HG02938 (cell line): Measurements from ENCODE around the gene MYH14.

Experiments used
- ATAC-seq: cut with Tn5 transposase; IDR thresholded peaks from one replicate; pipeline ENCODE4 v1.9.1; 2021; ENCODE audit warnings: mild to moderate bottlenecking, moderate library complexity; ENCODE audit not compliant: unreplicated experiment

The MYH14 gene

DNA sequence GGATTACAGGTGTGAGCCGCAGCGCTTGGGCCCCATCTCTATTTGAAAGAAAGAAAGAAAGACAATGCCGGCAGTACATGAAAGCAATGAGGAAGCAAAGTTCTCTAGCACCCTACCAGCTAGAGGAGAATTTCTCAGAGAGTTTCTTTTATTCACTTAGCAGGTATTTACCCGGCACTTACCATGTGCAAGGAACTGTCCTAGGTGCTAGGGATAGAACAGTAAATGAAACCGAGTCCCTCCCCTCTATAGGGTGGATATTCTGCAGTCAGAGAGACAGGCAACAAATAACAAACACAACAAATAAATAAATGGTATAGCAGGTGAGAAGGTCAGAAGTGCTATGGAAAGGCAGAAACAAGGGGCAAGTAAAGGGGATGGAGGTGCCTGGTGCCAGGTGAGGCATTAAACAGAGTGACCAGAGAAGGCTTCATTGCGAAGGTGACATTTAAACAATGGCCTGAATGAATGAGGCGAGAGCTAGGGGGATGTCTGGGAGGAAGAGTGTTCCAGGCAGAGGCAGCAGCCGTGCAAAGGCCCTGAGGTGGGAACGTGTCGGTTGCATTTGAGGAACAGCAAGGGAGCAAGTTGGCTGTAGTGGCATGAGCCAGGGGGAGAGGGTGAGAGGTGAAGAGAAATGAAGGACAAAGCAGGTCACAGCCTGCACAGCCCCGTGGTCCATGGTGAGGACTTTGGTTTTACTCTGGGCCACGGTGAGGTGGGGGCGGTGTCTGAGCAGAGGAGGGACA is 10.8 kb upstream of the MYH14 start:
- no peak for ATAC-seq

DNA sequence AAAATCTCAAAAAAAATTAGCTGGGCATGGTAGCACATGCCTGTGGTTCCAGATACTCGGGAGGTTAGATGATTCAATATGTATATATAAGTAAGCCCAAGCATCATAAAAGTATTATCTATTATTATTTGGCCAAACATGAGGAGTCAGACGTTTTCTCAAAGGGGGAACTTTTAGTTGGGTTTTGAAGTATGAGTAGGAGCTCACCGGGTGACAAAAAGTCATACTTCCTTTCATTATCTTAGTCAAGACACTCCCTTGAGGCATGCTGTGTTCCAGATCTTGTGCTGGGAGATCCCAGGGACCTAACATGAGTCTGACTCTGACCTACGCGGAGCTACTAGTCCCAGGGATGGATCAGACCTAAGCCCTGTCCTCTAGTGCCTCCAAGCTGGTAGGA is 8.2 kb upstream of the MYH14 start:
- ATAC-seq = no peak

DNA sequence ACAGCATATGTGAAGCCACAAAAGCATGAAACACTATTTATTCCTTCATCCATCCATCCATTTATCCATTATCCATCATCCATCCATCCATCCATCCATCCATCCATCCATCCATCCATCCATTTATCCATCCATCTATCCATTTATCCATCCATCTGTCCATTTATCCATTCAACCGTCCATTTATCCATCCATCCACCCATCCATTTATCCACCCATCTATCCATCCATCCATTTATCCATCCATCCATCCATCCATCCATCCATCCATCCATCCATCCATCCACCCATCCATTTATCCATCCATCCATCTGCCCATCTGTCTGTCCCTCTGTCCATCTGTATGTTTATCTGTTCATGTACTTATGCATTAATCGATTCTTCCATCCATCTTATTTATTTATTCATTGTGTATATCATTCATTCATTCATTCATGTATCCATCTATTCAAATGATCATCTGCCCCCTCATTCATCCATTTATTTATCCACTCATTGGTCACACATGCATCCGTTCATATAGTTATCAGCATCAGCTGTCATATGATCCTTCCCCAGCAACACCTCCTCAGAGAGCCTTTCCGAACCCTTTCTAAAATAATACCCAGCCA is 7.0 kb upstream of the MYH14 start:
- no peak for ATAC-seq

DNA sequence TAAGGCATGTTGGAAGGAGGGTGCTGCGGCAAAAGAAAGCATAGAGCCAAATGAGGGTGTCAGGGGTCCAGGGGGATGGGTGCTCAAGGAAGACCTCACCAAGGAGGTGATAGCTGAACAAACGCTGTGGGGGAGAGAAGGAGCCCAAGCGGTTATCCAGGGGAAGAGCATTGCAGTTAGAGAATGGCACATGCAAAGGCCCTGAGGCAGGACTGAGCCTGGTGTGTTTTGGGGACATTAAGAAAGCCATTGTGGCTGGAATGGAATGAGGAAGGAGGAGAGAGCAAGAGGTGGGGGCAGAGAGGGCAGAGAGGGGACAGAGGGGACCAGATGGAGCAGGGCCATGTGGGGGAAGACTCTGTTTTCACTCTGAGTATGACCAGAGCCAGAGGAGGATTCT is 6.1 kb upstream of the MYH14 start:
- ATAC-seq = no peak

DNA sequence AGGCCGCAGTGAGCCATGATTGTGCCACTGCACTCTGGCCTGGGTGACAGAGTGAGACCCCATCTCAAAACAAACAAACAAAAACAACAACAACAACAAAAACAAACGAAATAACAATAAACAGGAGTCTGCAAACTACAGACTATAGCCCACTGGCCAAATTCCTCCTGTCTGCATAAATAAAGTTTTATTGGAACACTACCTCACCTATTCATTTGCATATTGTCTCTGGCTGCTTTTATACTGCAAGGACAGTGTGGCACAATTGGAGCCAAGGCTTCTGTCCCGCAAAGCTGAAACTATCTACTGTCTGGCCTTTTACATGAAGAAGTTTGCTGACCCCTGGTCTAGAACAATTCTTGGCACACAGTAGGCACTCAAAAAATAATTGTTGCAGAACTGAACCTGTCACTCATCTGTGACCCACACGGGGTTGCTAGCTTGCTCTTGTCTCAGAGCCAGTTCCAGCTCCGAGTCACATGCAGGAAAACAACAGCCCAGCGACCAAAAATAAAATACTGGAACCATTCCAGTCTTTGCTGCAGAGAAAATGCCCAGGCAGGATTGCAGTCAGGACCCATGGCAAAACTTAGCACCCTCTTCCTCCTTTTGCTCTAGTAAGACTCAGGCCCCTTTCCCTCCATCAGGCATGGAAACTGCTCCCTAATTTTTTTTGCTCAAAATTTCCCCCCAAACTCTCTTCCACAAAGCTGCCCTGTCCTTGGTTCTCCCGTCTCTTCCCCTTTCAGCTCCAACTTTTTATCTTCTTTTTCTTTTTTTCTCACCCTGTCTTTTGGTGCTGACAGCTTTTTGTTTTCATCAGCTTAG is 4.8 kb upstream of the MYH14 start:
- ATAC-seq = no peak

DNA sequence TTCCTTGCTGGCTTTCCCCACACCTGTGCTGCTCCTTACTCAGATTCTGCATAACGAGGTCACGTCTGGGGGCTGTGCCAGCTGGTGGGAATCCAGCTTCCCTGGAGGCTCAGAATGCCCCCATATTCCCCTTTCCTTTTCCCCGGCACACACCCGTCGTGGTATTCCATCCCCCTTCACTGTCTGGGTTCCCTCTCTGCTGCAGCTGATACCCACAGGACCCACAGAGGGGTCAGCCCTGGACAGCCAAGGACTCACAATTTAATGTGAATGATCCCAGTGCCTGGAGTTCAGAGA is 4.2 kb upstream of the MYH14 start:
- ATAC-seq = no peak

DNA sequence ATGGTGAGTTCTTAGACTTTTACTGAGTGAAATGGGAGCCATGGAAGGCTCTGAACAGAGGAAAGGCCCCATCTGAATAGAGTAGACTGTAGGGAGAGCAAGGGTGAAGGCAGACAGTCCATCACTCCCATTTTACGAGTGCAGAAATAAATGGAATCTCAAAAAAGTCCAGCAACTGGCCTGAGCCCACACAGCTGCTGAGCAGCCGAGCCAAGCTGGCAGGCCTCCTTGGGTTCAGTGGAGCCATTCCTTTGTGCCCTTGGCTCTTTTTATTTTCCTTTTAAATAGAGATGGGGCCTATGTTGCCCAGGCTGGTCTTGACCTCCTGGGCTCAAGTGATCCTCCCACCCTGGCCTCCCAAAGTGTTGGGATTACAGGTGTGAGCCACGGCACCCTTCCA is 1.0 kb upstream of the MYH14 start:
- ATAC-seq = no peak

DNA sequence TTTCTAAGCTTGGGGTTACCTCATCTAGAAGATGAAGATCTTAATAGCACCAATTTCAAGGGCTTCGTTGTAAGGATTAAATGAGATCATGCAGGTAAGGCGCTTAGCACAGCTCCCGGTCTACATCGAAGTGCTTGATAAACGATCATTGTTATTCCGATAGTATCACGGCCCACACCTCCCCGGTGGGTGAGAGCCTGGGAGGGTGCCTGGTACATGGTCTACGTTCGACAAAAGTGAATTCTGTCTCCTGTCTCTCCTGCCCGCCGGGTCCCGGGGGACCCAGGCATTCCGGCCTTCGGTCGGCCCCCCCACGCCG is 501 bp upstream of the MYH14 start:
- no peak for ATAC-seq

DNA sequence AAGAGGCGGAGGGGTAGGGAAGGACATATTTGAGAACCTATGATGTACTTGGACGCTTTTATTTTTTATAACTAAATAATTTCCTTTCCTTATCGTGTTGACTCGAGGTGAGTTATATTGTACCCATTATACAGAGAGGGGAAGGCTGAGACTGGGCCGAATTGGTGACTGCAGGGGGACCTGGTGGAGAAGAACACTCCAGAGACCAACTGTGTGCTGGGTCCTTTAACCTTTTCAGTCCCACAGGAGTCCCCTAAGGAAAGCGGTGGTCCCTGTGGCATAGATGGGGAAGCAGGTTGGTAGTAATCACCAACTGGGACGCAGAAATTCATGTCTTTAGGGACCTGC is 633 bp downstream of the MYH14 start:
- ATAC-seq = no peak

DNA sequence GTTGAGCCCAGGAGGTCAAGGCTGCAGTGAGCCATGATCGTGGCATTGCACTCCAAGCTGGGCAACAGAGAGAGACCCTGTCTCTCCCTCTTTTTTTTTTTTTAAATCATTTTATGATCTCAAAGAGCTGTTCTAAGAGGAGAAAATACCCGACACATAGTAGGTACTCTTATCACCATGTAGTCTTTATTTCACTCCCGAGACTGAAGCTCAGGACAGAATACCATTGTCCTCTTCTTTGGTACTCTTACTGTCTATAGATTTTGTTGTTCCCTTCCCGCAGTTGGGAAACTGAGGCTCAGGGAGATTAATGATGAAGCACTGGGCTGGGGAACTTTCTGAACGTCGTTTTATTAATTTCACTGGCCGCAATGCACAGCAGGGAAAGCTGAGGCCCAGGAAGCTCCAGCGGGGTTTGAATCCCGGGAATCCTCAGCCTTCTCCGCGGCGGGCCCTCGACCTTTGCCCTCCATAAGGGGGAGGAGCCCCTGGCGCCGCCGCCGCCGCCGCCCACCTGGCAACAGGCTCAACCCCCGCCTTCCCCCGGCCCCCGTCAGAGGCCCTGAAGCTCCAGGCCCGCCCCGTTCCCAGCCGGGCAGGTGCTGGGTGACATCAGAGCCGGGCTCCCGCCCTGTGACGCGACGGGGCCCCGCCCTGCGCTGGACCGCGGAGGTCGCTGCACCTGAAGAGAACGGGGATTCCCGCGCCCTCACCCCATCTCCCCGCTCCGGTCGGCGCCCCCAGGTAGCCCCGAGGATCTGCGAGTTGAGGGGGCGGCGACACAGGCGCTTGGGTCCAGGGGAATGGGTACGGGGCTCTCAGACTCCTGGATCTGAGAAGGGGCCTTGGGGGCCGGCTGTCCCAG is 1.6 kb downstream of the MYH14 start:
- ATAC-seq = no peak

DNA sequence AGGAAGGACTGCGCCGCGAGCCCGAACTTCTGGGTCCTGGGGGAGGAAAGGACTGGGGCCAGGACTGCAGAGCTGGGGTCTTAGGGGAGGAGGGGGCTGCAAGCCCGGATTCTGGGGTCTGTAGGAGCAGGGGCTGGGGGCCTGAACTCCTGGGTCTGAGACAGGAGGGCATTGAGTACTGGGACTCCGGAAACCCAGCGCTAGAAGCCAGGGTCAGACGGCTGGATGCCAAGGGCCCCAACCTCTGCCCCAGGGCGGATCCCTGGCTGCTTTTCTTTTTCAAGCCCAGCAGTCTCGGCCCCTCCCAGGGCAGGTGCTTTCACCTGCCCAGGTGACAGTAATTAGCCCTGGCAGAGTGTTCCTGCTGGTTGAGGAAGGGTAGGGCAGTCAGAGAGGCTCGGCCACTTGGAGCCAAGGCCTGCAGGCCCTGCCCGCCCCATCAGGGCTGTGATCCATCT is 2.3 kb downstream of the MYH14 start:
- ATAC-seq = no peak

DNA sequence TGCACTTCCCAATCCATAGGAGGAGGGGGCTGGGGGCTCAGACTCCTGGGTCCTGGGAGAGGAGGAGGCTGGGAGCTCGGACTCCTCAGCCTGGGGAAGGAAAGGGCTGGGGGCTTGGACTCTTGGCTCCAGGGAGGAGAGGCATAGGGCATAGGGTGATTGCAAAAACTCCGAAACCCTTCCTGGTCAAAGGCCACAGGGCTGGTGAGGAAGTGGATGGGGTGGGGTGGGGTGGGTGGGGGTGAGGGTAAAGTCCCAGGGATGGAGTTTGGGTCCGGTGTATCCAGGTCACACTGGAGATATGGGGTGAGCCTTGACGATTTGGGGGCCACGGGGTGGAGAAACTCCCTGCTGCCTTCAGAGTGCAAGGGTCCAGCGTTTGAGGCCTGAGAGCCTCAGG is 2.8 kb downstream of the MYH14 start:
- no peak for ATAC-seq

DNA sequence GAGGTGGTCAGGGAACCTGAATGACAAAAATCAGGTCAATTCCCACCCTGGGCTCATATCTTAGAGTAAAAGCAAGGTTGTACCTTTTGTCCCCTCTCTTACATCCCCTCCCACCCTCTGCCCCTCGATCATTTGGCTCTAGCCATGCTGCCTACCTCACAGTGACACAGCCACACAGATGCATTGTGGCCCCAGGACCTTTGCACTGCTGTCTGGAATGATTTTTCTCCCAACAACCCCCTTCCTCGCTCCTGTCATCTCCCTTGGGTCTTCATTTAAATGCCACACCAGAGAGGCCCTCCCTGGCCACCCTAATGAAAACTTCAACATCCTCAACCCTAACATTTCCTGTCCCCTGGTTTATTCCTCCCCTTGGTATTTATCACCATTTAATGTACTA is 4.3 kb downstream of the MYH14 start:
- ATAC-seq = no peak

DNA sequence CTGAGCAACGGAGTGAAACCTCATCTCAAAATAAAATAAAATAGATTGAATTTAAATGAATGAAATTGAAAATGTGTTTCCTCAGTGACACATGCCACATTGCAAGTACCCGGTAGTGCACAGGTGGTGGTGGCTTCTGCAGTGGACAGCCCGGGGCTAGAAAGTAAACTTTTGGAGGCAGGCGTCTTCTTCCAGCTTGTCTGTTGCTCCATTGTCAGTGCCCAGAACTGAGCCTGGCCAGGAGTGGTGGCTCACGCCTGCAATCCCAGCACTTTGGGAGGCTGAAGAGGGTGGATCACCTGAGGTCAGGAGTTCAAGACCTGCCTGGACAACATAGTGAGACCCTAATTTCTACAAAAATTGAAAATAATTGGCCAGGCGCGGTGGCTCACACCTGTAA is 5.7 kb downstream of the MYH14 start:
- no peak for ATAC-seq

DNA sequence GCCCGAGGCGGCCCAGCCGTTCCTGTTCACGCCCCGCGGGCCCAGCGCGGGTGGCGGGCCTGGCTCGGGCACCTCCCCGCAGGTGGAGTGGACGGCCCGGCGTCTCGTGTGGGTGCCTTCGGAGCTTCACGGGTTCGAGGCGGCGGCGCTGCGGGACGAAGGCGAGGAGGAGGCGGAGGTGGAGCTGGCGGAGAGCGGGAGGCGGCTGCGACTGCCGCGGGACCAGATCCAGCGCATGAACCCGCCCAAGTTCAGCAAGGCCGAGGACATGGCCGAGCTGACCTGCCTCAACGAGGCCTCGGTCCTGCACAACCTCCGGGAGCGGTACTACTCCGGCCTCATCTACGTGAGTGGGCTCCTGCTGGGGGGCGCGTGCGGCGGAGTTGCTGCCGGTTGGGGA is 7.0 kb downstream of the MYH14 start:
- ATAC-seq = no peak

DNA sequence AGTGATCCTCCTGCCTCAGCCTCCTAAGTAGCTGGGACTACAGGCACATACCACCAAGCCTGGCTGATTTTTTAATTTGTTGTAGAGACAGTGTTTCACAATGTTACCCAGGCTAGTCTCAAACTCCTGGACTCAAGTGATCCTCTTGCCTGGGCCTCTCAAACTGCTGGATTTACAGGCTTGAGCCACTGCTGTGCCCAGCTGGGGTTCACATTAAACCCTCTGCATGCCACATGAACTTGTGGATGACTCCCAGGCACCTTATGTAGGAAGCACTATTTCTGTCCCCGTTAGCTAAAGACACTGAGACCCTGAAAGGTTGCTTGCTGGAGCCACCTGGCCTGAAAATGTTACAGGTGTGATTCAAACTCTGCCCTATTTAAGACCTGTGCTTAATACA is 10.5 kb downstream of the MYH14 start:
- ATAC-seq = no peak

DNA sequence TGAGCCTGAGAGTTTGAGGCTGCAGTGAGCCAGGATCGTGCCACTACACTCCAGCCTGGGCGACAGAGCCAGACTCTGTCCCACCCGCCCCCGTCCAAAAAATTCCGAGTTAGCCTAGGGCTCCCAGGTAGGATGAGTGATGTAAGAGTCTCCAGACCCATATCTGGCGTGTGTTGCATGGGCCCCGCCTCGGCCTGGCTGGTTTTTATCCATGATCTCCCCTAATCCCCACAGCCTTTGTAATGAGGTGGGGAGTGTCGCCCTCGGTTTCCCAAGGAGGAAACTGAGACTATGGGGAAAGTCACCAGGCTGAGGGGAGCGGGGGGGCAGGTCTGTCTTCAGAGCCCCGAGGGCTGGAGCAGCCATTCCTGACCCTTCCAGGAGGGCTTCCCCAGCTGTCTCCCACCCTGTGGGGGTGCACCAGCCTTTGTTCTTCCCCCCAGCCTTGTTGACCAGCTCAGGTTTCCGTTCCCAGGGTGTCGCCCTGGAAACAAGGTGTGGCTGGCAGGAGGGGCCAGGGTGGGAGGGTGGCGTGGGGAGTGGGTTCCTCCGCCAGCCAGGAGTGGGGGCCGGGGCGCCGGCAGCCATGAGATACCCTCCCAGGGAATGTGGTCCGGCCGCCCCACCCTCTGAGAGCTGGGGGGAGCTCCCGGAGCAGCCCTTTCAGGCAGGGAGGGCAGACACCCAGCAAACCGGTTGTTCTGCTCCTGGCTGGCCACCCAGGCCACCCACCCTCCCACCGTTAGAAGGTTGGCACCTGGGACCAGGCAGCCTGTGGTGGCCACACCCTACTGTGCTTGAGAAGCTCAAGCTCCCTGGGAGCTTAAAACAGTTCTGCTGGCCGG is 11.5 kb downstream of the MYH14 start:
- no peak for ATAC-seq

DNA sequence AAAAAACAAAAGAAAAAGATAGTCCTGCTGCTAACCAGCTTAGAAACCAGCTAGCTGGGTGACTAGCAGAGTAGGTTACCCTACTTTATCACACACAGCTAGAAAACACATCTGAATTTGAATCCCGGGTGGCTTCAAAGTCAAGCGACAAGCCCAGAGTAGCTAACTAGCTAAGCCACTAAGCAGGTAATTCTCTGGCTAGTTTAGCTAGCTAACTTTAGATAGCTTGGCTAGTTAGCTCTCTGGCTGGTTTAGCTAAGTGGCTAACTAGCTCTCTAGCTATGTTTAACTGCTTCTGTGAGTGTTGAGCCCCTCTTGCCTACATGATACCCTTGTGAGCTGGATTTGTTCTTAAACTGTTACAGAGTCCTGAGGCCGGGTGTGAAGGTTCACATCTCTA is 12.4 kb downstream of the MYH14 start:
- no peak for ATAC-seq

DNA sequence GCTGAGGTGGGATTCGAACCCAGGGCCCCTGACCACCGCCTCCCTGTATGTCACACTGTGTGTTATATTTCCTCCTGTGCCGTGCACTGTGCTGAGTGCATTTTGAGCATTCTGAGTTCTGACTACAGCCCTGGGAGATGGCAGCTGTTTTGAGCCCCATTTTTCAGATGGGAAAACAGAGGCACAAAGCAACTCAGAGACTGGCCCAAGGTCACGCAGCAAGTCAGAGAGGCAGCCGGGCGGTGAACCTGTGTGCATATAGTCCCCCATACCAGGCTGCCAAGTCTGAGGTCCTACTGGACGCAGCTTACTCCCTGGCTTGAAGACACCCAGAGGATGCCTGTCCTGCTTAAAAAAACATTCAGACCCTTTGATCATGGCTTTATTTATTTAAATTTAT is 17.7 kb downstream of the MYH14 start:
- no peak for ATAC-seq

DNA sequence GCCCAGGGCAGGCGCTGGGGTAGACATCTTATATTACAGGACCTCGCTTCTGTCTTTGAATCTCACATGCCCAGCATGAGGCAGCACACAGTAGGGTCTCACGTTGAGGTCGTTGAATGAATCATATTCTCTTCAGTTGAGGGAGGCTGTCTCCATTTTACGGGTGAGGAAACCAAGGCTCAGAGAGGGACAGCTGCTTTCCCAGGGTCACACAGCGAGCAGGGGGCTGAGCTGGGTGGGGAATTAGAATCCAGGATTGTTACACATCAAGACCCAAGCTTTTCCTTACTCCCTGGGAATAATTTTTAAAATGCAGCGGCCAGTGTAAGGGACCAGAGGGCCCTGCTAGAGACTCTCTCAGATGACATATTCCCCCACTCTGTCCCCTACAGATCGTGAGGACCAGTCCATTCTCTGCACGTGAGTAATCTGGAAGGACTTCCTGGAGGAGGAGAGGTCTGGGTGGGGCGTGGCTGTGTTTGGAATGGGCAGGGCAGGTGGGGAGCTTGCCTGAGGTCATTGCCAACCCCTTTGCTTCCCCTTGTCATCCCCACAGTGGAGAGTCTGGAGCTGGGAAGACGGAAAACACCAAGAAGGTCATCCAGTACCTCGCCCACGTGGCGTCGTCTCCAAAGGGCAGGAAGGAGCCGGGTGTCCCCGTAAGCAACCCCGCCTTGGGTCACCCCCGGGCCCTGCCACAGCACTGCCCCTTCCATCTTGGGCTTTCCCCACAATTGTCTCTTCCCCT is 19.4 kb downstream of the MYH14 start:
- ATAC-seq = no peak
